ENCODE measurements around the gene SULF2. TPM values are rescaled to one million over a fixed set of nuclear protein-coding genes. Genes with fewer than 3 reads are reported as not detected.

SULF2 gene
- total RNA-seq, 1 donor from 2014 or later, result 32.9 TPM

GRCh38 chr20:47754388-47754715 is 30.9 kb downstream of the SULF2 start:
- H3K4me1 ChIP-seq (ENCODE audit: control insufficient read depth in 3 of 3, insufficient read depth in 3 of 3, low read length in 3 of 3), result peaks cover 0 to 3% (median 3%) of the 10 kb centered on the region in 3 donors
- H3K4me3 ChIP-seq (ENCODE audit: low read length in 3 of 3), result no peak overlapping the region
- no peak overlapping the region for H3K9ac ChIP-seq (ENCODE audit: low read depth in 1 of 3, low read length in 3 of 3)
- H3K27ac ChIP-seq (ENCODE audit: low read depth, low read length), result no peak overlapping the region
- peaks cover 0 to 6% (median 2%) of the 10 kb centered on the region in 3 donors for H3K36me3 ChIP-seq (ENCODE audit: control insufficient read depth in 3 of 3, insufficient read depth in 3 of 3, low read length in 3 of 3)
- H3K9me3 ChIP-seq (ENCODE audit: control insufficient read depth in 3 of 3, low read length in 3 of 3), result no peaks in the 10 kb centered on the region
- peaks cover 5 to 24% (median 10%) of the 10 kb centered on the region in 3 donors for H3K27me3 ChIP-seq (ENCODE audit: control insufficient read depth in 3 of 3, insufficient read depth in 3 of 3, low read length in 3 of 3)

GRCh38 chr20:47753576-47754387 is 31.5 kb downstream of the SULF2 start:
- no peak overlapping the region for H3K27ac ChIP-seq (ENCODE audit: low read depth, low read length)
- H3K27me3 ChIP-seq (ENCODE audit: control insufficient read depth in 3 of 3, insufficient read depth in 3 of 3, low read length in 3 of 3), result peaks cover 2 to 20% (median 6%) of the 10 kb centered on the region in 3 donors
- H3K36me3 ChIP-seq (ENCODE audit: control insufficient read depth in 3 of 3, insufficient read depth in 3 of 3, low read length in 3 of 3), result peaks cover 0 to 6% (median 2%) of the 10 kb centered on the region in 3 donors
- H3K9me3 ChIP-seq (ENCODE audit: control insufficient read depth in 3 of 3, low read length in 3 of 3), result no peaks in the 10 kb centered on the region
- H3K4me1 ChIP-seq (ENCODE audit: control insufficient read depth in 3 of 3, insufficient read depth in 3 of 3, low read length in 3 of 3), result peaks cover 3 to 6% (median 3%) of the 10 kb centered on the region in 3 donors
- no peak overlapping the region for H3K4me3 ChIP-seq (ENCODE audit: low read length in 3 of 3)
- H3K9ac ChIP-seq (ENCODE audit: low read depth in 1 of 3, low read length in 3 of 3), result no peak overlapping the region

GRCh38 chr20:47751449-47751848 is 33.8 kb downstream of the SULF2 start:
- Histone ChIP-seq H3K4me3 (ENCODE audit: low read length in 3 of 3) (no peak overlapping the region), H3K36me3 (ENCODE audit: control insufficient read depth in 3 of 3, insufficient read depth in 3 of 3, low read length in 3 of 3) (peaks cover 0 to 3% (median 2%) of the 10 kb centered on the region in 3 donors), H3K9ac (ENCODE audit: low read depth in 1 of 3, low read length in 3 of 3) (no peak overlapping the region), H3K27me3 (ENCODE audit: control insufficient read depth in 3 of 3, insufficient read depth in 3 of 3, low read length in 3 of 3) (peaks cover 0 to 7% (median 3%) of the 10 kb centered on the region in 3 donors), H3K9me3 (ENCODE audit: control insufficient read depth in 3 of 3, low read length in 3 of 3) (no peaks in the 10 kb centered on the region), H3K4me1 (ENCODE audit: control insufficient read depth in 3 of 3, insufficient read depth in 3 of 3, low read length in 3 of 3) (peaks cover 9 to 12% (median 9%) of the 10 kb centered on the region in 3 donors), H3K27ac (ENCODE audit: low read depth, low read length) (no peak overlapping the region)

GRCh38 chr20:47749339-47749738 is 35.9 kb downstream of the SULF2 start:
- H3K4me3 ChIP-seq (ENCODE audit: low read length in 3 of 3), result no peak overlapping the region
- H3K27ac ChIP-seq (ENCODE audit: low read depth, low read length), result peak overlapping the region; percentile 64
- peaks cover 0 to 3% (median 0%) of the 10 kb centered on the region in 3 donors for H3K27me3 ChIP-seq (ENCODE audit: control insufficient read depth in 3 of 3, insufficient read depth in 3 of 3, low read length in 3 of 3)
- peaks cover 0 to 2% (median 0%) of the 10 kb centered on the region in 3 donors for H3K36me3 ChIP-seq (ENCODE audit: control insufficient read depth in 3 of 3, insufficient read depth in 3 of 3, low read length in 3 of 3)
- H3K9me3 ChIP-seq (ENCODE audit: control insufficient read depth in 3 of 3, low read length in 3 of 3), result no peaks in the 10 kb centered on the region
- peaks cover 9 to 12% (median 9%) of the 10 kb centered on the region in 3 donors for H3K4me1 ChIP-seq (ENCODE audit: control insufficient read depth in 3 of 3, insufficient read depth in 3 of 3, low read length in 3 of 3)
- no peak overlapping the region for H3K9ac ChIP-seq (ENCODE audit: low read depth in 1 of 3, low read length in 3 of 3)

- Histone ChIP-seq H3K9ac (ENCODE audit: low read depth in 1 of 3, low read length in 3 of 3) (no peak overlapping the region), H3K9me3 (ENCODE audit: control insufficient read depth in 3 of 3, low read length in 3 of 3) (no peaks in the 10 kb centered on the region), H3K36me3 (ENCODE audit: control insufficient read depth in 3 of 3, insufficient read depth in 3 of 3, low read length in 3 of 3) (peaks cover 0 to 2% (median 0%) of the 10 kb centered on the region in 3 donors), H3K4me3 (ENCODE audit: low read length in 3 of 3) (no peak overlapping the region), H3K4me1 (ENCODE audit: control insufficient read depth in 3 of 3, insufficient read depth in 3 of 3, low read length in 3 of 3) (peaks cover 9 to 12% (median 9%) of the 10 kb centered on the region in 3 donors), H3K27ac (ENCODE audit: low read depth, low read length) (peak overlapping the region; percentile 64), H3K27me3 (ENCODE audit: control insufficient read depth in 3 of 3, insufficient read depth in 3 of 3, low read length in 3 of 3) (peaks cover 0 to 3% (median under 1%) of the 10 kb centered on the region in 3 donors)
Measured at GRCh38 chr20:47748823-47749222, 36.5 kb downstream of the SULF2 start.

GRCh38 chr20:47748069-47748468 is 37.2 kb downstream of the SULF2 start:
- Histone ChIP-seq H3K9ac (ENCODE audit: low read depth in 1 of 3, low read length in 3 of 3) (no peak overlapping the region), H3K27me3 (ENCODE audit: control insufficient read depth in 3 of 3, insufficient read depth in 3 of 3, low read length in 3 of 3) (peaks cover 0 to 4% (median 3%) of the 10 kb centered on the region in 3 donors), H3K36me3 (ENCODE audit: control insufficient read depth in 3 of 3, insufficient read depth in 3 of 3, low read length in 3 of 3) (peaks cover 0 to 2% (median 0%) of the 10 kb centered on the region in 3 donors), H3K9me3 (ENCODE audit: control insufficient read depth in 3 of 3, low read length in 3 of 3) (no peaks in the 10 kb centered on the region), H3K4me1 (ENCODE audit: control insufficient read depth in 3 of 3, insufficient read depth in 3 of 3, low read length in 3 of 3) (peaks cover 9 to 12% (median 9%) of the 10 kb centered on the region in 3 donors), H3K27ac (ENCODE audit: low read depth, low read length) (peak overlapping the region; percentile 64), H3K4me3 (ENCODE audit: low read length in 3 of 3) (no peak overlapping the region)

GRCh38 chr20:47747669-47748031 is 37.6 kb downstream of the SULF2 start:
- Histone ChIP-seq H3K4me1 (ENCODE audit: control insufficient read depth in 3 of 3, insufficient read depth in 3 of 3, low read length in 3 of 3) (peaks cover 9 to 12% (median 9%) of the 10 kb centered on the region in 3 donors), H3K27me3 (ENCODE audit: control insufficient read depth in 3 of 3, insufficient read depth in 3 of 3, low read length in 3 of 3) (peaks cover 0 to 4% (median 3%) of the 10 kb centered on the region in 3 donors), H3K36me3 (ENCODE audit: control insufficient read depth in 3 of 3, insufficient read depth in 3 of 3, low read length in 3 of 3) (peaks cover 0 to 2% (median 0%) of the 10 kb centered on the region in 3 donors), H3K9me3 (ENCODE audit: control insufficient read depth in 3 of 3, low read length in 3 of 3) (no peaks in the 10 kb centered on the region), H3K27ac (ENCODE audit: low read depth, low read length) (no peak overlapping the region), H3K9ac (ENCODE audit: low read depth in 1 of 3, low read length in 3 of 3) (no peak overlapping the region), H3K4me3 (ENCODE audit: low read length in 3 of 3) (no peak overlapping the region)

- Histone ChIP-seq H3K36me3 (ENCODE audit: control insufficient read depth in 3 of 3, insufficient read depth in 3 of 3, low read length in 3 of 3) (no peaks in the 10 kb centered on the region), H3K9ac (ENCODE audit: low read depth in 1 of 3, low read length in 3 of 3) (no peak overlapping the region), H3K27ac (ENCODE audit: low read depth, low read length) (no peak overlapping the region), H3K4me3 (ENCODE audit: low read length in 3 of 3) (no peak overlapping the region), H3K27me3 (ENCODE audit: control insufficient read depth in 3 of 3, insufficient read depth in 3 of 3, low read length in 3 of 3) (peaks cover 0 to 10% (median 10%) of the 10 kb centered on the region in 3 donors), H3K4me1 (ENCODE audit: control insufficient read depth in 3 of 3, insufficient read depth in 3 of 3, low read length in 3 of 3) (peaks cover 17 to 18% (median 17%) of the 10 kb centered on the region in 3 donors), H3K9me3 (ENCODE audit: control insufficient read depth in 3 of 3, low read length in 3 of 3) (no peaks in the 10 kb centered on the region)
Measured at GRCh38 chr20:47744803-47745202, 40.5 kb downstream of the SULF2 start.

GRCh38 chr20:47743671-47744070 is 41.6 kb downstream of the SULF2 start:
- Histone ChIP-seq H3K4me3 (ENCODE audit: low read length in 3 of 3) (no peak overlapping the region), H3K4me1 (ENCODE audit: control insufficient read depth in 3 of 3, insufficient read depth in 3 of 3, low read length in 3 of 3) (peaks cover 12 to 14% (median 13%) of the 10 kb centered on the region in 3 donors), H3K27me3 (ENCODE audit: control insufficient read depth in 3 of 3, insufficient read depth in 3 of 3, low read length in 3 of 3) (peaks cover 0 to 10% (median 10%) of the 10 kb centered on the region in 3 donors), H3K9ac (ENCODE audit: low read depth in 1 of 3, low read length in 3 of 3) (no peak overlapping the region), H3K36me3 (ENCODE audit: control insufficient read depth in 3 of 3, insufficient read depth in 3 of 3, low read length in 3 of 3) (no peaks in the 10 kb centered on the region), H3K9me3 (ENCODE audit: control insufficient read depth in 3 of 3, low read length in 3 of 3) (no peaks in the 10 kb centered on the region), H3K27ac (ENCODE audit: low read depth, low read length) (no peak overlapping the region)

All from skeletal muscle tissue (tissue), 4 donors.